AG09319 (cell line): ENCODE data around the gene PTPN5.

Experiments
- DNase-seq: peaks from one replicate; pipeline ENCODE4 v3.0.0-alpha.2; 2010; ENCODE audit warnings: low read depth; ENCODE audit errors: extremely low read depth
- TF ChIP-seq, protein P1 (sequence below): IDR thresholded peaks from 2 replicates; pipeline ENCODE4 v1.5.1; 2011; ENCODE audit warnings: low read depth, mild to moderate bottlenecking, inconsistent platforms, low read length, moderate library complexity

Gene PTPN5

DNA sequence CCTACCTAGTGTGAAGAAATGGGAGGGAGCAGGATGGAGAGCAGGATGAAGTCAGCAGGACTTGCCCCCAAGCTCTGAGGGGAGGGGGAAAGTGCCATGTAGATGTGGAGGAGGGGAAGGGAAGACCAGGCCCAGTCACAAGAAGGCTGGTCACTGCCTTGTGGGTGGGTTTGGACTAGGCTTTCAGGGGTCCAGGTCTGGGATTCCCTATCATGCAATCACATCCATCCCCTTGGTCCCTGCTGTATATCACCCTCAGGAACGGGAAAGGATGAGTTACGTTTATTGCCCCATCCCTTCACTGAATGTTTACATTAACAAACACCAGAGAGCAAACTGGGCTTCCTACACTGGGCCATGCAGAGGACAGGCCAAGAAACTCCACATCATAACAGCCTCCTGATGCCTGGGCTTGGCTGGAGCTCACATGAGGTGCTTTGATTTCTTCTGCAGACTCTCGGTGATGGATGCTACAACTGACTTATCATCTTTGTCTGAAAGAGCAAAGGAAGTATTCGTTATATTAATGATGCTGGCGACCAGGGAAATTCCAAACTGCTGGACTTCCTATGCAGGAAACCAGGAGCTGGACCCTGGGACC is 87.5 kb downstream of the PTPN5 start:
- TF ChIP-seq, protein P1, sequence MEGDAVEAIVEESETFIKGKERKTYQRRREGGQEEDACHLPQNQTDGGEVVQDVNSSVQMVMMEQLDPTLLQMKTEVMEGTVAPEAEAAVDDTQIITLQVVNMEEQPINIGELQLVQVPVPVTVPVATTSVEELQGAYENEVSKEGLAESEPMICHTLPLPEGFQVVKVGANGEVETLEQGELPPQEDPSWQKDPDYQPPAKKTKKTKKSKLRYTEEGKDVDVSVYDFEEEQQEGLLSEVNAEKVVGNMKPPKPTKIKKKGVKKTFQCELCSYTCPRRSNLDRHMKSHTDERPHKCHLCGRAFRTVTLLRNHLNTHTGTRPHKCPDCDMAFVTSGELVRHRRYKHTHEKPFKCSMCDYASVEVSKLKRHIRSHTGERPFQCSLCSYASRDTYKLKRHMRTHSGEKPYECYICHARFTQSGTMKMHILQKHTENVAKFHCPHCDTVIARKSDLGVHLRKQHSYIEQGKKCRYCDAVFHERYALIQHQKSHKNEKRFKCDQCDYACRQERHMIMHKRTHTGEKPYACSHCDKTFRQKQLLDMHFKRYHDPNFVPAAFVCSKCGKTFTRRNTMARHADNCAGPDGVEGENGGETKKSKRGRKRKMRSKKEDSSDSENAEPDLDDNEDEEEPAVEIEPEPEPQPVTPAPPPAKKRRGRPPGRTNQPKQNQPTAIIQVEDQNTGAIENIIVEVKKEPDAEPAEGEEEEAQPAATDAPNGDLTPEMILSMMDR: no peak
- DNase-seq: no peak

DNA sequence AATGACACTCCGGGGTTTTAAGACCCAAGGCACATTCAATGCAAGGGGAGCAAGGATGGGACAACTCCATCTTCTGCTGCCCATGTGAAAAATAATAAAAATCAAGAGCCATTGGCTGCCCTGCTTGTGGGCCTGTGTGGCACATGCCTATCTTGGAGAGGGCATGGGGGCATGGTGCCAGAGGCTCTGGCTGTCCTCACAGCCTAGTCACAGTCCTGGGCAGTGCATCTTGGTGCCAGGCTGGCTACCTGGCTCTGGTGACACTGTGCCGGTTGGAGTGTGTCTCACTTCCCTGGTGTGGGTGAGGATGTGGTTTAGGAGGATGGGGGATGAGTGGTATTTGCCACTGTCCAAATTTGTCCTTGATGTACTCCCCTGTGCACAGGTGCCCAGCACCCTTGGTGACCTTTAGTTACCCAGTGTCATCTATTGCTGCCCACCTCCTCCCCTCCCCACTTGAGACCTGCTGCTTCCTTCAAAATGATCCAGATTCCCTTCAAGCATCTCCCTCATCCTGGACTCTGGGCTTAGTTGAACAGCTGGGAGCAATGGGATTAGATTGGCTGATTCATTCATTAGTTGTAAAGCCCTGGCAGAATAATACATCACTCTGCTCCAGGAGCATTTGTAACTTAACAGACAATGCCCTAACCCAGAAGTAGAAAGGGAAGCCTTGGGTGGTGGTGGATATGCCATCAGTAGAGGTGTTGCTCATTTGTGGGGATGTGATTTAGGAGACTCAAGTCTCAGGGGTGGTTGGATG is 88.4 kb downstream of the PTPN5 start:
- TF ChIP-seq, protein P1: no peak
- DNase-seq: no peak

DNA sequence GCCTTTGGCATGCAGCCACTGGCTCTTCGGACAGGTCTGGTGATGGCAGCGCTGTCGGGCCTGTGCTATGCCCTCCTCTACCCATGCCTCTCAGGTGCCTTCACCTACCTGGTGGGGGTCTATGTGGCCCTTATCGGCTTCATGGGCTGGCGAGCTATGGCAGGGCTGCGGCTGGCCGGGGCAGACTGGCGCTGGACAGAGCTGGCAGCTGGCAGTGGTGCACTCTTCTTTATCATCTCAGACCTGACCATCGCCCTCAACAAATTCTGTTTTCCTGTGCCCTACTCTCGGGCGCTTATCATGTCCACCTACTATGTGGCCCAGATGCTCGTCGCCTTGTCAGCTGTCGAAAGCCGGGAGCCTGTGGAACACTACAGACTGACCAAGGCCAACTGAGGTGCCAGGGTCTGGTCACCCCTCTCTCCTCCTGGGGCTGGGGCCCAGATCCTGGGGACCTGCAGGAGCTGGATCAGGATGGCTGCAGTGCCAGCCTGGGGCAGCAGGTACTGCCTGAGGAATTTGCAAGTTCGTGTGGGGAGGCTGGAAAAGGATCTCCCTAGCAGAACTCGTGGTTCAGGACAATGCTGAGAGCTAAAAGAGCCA is 89.9 kb downstream of the PTPN5 start:
- TF ChIP-seq, protein P1: no peak
- no peak for DNase-seq

DNA sequence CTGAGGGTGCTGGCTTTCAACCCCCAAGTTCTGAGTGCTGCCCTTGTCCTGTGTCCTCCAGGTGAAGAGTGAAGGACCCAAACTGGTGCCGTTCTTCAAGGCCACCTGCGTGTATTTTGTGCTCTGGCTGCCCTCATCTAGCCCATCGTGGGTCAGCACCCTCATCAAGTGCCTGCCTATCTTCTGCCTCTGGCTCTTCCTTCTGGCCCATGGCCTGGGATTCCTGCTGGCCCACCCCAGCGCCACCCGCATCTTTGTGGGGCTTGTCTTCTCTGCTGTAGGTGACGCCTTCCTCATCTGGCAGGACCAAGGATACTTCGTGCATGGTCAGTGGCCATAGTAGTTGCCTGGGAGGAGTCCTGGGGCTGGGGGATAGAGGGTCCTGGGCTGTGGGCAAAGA is 90.7 kb downstream of the PTPN5 start:
- TF ChIP-seq, protein P1: no peak
- no peak for DNase-seq

DNA sequence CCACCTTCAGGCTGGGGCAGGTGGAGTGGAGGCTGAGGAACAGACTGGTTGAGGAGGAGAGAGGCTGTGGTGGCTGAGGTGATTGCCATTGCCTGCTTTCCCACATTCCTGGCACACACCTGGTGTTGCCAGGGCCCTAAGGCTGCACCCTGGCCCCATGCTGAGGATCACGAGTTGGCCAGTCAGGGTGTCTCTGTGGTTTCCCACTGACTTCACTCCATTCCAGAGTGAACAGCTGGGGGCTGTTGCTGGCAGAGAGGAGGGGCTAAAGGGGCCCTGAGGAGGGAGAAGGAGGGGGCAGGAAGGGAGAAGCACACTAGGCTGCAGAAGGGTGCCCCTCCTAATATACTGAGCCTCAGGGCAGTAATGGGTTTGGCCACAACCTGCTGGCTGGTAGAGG is 91.2 kb downstream of the PTPN5 start:
- DNase-seq: no peak
- TF ChIP-seq, protein P1: no peak

DNA sequence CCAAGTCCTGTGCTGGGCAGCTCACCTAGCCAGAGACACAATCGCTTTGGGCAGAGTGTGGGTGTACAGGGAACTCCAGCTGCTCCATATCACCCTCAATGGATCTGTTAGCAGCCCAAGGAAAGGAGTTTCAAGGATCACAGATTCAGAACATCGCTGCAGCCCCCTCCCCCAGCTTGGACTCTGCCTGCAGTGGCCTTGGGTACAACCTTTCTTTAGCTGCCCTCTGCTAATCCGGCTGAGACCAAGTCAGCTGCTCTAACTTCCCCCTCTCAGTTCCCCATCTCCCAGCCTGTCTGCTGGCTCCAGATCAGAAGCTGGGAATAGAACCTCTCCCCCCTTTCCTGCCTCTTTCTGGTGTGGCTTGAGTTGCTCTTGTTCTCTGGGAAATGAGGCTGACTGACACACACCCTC is 91.7 kb downstream of the PTPN5 start:
- TF ChIP-seq, protein P1: no peak
- DNase-seq: no peak

DNA sequence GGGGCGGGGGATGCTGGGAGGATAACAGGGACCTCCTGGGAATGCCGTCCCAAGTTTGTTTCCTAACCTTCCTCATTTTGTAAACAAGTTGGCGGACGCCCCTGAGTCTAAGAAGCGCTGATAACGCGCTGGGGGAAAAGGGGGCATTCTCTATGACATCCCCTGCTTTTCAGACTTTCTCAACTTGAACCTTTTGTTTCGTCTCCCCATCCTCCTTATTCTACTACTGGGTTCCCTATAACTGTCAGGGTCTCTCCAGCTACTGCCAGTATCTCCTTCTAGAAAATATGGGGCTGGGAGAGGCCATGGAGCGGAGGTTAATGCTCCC is 92.4 kb downstream of the PTPN5 start:
- TF ChIP-seq, protein P1: no peak

More for the DNA sequence above, 92.4 kb downstream of the PTPN5 start:
- DNase-seq: no peak
